ENCODE measurements around the gene DDX1.

GRCh38 chr2:15547115-15547876 lies 44.4 kb upstream of the DDX1 start:
- TF ChIP-seq USF1 (IDR thresholded peaks at IDR 0.05) (no peak), YY1 (IDR thresholded peaks at IDR 0.05; ENCODE audit: low read depth) (no peak), RAD21 (IDR thresholded peaks at IDR 0.05; ENCODE audit: low read depth) (no peak), FOXM1 (IDR thresholded peaks at IDR 0.05; ENCODE audit: borderline replicate concordance, low read depth) (no peak)

Data from Ishikawa (cell line).